Measurements from ENCODE around the gene CEBPA. TPM values are rescaled to one million over a fixed set of nuclear protein-coding genes. Genes with fewer than 3 reads are reported as not detected.

Gene CEBPA
- total RNA-seq, 2 donors from 2014 or later = 25.2 to 58.7 TPM

GRCh38 chr19:33261511-33262189, 40.7 kb downstream of the CEBPA start:
- intact Hi-C loops (cut with DNase I) = no loop called here
- no peaks in the 10 kb centered on the region for H3K4me1 ChIP-seq (replicated peaks)
- TF ChIP-seq POLR2AphosphoS5 (IDR thresholded peaks at IDR 0.05) = no peak
- no peak for TF ChIP-seq CTCF (IDR thresholded peaks at IDR 0.05)
- H3K9me3 ChIP-seq = no peaks in the 10 kb centered on the region
- WGBS = 78% methylated on average over 11 of the region's 14 CpGs
- H3K27ac ChIP-seq = no peak overlapping the region
- no peak overlapping the region for H3K4me3 ChIP-seq
- no peak for DNase-seq (ENCODE audit: low spot score)
- H3K36me3 ChIP-seq = no peaks in the 10 kb centered on the region
- H3K27me3 ChIP-seq (replicated peaks; ENCODE audit: insufficient read depth) = no peaks in the 10 kb centered on the region

GRCh38 chr19:33260628-33261418, 41.5 kb downstream of the CEBPA start:
- no peak for DNase-seq (ENCODE audit: low spot score)
- 75% methylated on average over 24 of the region's 24 CpGs for WGBS
- Histone ChIP-seq H3K9me3 (no peaks in the 10 kb centered on the region), H3K36me3 (no peaks in the 10 kb centered on the region), H3K4me3 (no peak overlapping the region), H3K27ac (no peak overlapping the region), H3K27me3 (replicated peaks; ENCODE audit: insufficient read depth) (no peaks in the 10 kb centered on the region), H3K4me1 (replicated peaks) (no peaks in the 10 kb centered on the region)
- intact Hi-C loops (cut with DNase I) = no loop called here
- TF ChIP-seq POLR2AphosphoS5 (IDR thresholded peaks at IDR 0.05) = no peak
- TF ChIP-seq CTCF (IDR thresholded peaks at IDR 0.05) = no peak
- TF ChIP-seq POLR2A (IDR thresholded peaks at IDR 0.05) = no peak

- Histone ChIP-seq H3K4me3 (no peak overlapping the region), H3K36me3 (no peaks in the 10 kb centered on the region), H3K27ac (no peak overlapping the region), H3K9me3 (no peaks in the 10 kb centered on the region), H3K27me3 (replicated peaks; ENCODE audit: insufficient read depth) (no peaks in the 10 kb centered on the region), H3K4me1 (replicated peaks) (no peaks in the 10 kb centered on the region)
- DNase-seq (ENCODE audit: low spot score) = no peak
- intact Hi-C loops (cut with DNase I) = no loop called here
- no peak for TF ChIP-seq CTCF (IDR thresholded peaks at IDR 0.05)
- TF ChIP-seq POLR2A (IDR thresholded peaks at IDR 0.05) = no peak
- TF ChIP-seq POLR2AphosphoS5 (IDR thresholded peaks at IDR 0.05) = no peak
- 87% methylated on average over 6 of the region's 6 CpGs for WGBS
Observed at GRCh38 chr19:33259539-33259938, 42.8 kb downstream of the CEBPA start.

GRCh38 chr19:33257828-33258227, 44.5 kb downstream of the CEBPA start:
- Histone ChIP-seq H3K36me3 (no peaks in the 10 kb centered on the region), H3K9me3 (no peaks in the 10 kb centered on the region), H3K27me3 (replicated peaks; ENCODE audit: insufficient read depth) (no peaks in the 10 kb centered on the region), H3K27ac (no peak overlapping the region), H3K4me1 (replicated peaks) (no peaks in the 10 kb centered on the region), H3K4me3 (no peak overlapping the region)
- 98% methylated on average over 2 of the region's 2 CpGs for whole genome bisulfite sequencing
- intact Hi-C loops (cut with DNase I) = no loop called here
- TF ChIP-seq CTCF (IDR thresholded peaks at IDR 0.05) = no peak
- no peak for TF ChIP-seq POLR2AphosphoS5 (IDR thresholded peaks at IDR 0.05)
- TF ChIP-seq POLR2A (IDR thresholded peaks at IDR 0.05) = no peak
- DNase-seq (ENCODE audit: low spot score) = no peak

- no peak for TF ChIP-seq CTCF (IDR thresholded peaks at IDR 0.05)
- TF ChIP-seq POLR2AphosphoS5 (IDR thresholded peaks at IDR 0.05) = no peak
- no peak for TF ChIP-seq POLR2A (IDR thresholded peaks at IDR 0.05)
- intact Hi-C loops (cut with DNase I) = no loop called here
- WGBS = 57% methylated on average over 7 of the region's 7 CpGs
Observed at GRCh38 chr19:33256261-33256660, 46.1 kb downstream of the CEBPA start.

More at GRCh38 chr19:33256261-33256660, 46.1 kb downstream of the CEBPA start:
- H3K36me3 ChIP-seq = no peaks in the 10 kb centered on the region
- H3K9me3 ChIP-seq = no peaks in the 10 kb centered on the region
- H3K27me3 ChIP-seq (replicated peaks; ENCODE audit: insufficient read depth) = no peaks in the 10 kb centered on the region
- H3K4me3 ChIP-seq = no peak overlapping the region
- H3K4me1 ChIP-seq (replicated peaks) = no peaks in the 10 kb centered on the region
- DNase-seq (ENCODE audit: low spot score) = no peak
- no peak overlapping the region for H3K27ac ChIP-seq

All from prostate gland (tissue), 2 donors.